ENCODE data around the gene CADPS2.
"Not testable (repeated sequence)": the region's sequence is repeated elsewhere in the genome, so short reads cannot be mapped to it uniquely, and the experiment has no call there.

- not testable (repeated sequence) for TF ChIP-seq CTCF, POLR2A (IDR thresholded peaks at IDR 0.05)
Measured at GRCh38 chr7:122284608-122285007, 601.7 kb downstream of the CADPS2 start.
